ENCODE results near the gene TAF13.

TAF13 gene

GRCh38 chr1:109090196-109091077 lies 14.6 kb upstream of the TAF13 start, which contains the start of gene TMEM167B:
TMEM167B (plus strand) TSS chr1:109090764; CDS start chr1:109090873, 109 bp downstream.
- ChIA-PET CTCF (interaction anchor here (0.5 to 3.5 kb wide), 3 partner anchors 10 to 103 kb away, joined by 3 to 13 read pairs (median 4); no protein-coding TSS in a partner anchor), POLR2A (interaction anchor here (0.6 to 2.9 kb wide), 12 partner anchors 8 to 398 kb away, joined by 3 to 67 read pairs (median 5); partner anchors contain the start of genes ELAPOR1, PRPF38B, SARS1 and TAF13)
- TF ChIP-seq LEF1 (IDR thresholded peaks at IDR 0.05; ENCODE audit: borderline replicate concordance) (no peak), SUZ12 (IDR thresholded peaks at IDR 0.05) (no peak), HDGF (IDR thresholded peaks at IDR 0.05; ENCODE audit: borderline replicate concordance) (no peak), PKNOX1 (IDR thresholded peaks at IDR 0.05) (peak; percentile 30; the same call in 1 of the 2 replicates), ELF4 (IDR thresholded peaks at IDR 0.05) (peak; percentile 53; the same call in 1 of the 2 replicates), CTBP1 (IDR thresholded peaks at IDR 0.05; ENCODE audit: borderline replicate concordance) (no peak), L3MBTL2 (conservative IDR thresholded peaks at IDR 0.05) (peak; percentile 92), FOXK2 (IDR thresholded peaks at IDR 0.05) (peak; percentile 97), NFRKB (IDR thresholded peaks at IDR 0.05) (no peak), FOXA1 (IDR thresholded peaks at IDR 0.05) (no peak), SP1 (IDR thresholded peaks at IDR 0.05) (no peak), TARDBP (IDR thresholded peaks at IDR 0.05) (no peak), FOXM1 (IDR thresholded peaks at IDR 0.05; ENCODE audit: borderline replicate concordance) (no peak; the same call in 1 of the 2 replicates)
- DNase-seq (ENCODE audit: extremely low spot score): peak; percentile 87

DNA sequence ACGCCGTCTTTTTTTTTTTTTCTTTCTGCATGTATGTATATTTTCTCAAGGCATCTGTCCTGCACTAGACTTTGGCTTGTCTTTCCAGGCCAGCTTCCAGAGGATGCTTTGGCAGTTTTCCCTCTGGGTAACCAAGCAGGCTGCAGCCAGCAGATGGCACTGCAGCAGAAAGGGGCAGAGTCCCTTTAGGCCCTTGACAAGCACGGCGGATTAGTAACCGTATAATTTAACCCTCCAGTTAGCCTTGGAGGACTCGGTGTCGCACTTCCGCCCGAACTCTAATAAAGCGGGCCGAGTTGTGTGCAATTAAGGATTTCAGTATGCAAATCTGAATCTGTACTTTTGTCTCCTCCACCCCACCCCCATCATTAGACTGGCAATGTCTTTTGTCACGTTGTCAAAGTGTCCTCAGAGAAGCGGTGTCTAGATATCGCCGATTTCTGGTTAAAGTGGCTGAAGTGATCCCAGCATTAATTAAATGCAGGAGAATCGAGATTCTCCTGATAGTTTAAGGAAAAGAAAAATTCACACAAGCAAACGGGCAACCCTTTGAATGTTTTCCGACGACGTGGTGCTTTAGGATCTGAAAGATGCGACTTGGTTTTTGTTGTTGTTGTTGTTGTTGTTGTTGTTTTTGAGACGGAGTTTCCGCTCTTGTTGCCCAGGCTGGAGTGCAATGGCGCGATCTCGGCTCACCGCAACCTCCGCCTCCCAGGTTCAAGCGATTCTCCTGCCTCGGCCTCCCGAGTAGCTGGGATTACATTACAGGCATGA lies 13.6 kb upstream of the TAF13 start:
- DNase-seq (ENCODE audit: extremely low spot score): peak; percentile 86
- POLR2A ChIA-PET: interaction anchor here (1.0 to 3.7 kb wide), 8 partner anchors 7 to 124 kb away, joined by 4 to 67 read pairs (median 15); partner anchors contain the start of genes ELAPOR1, SARS1 and TAF13
- CTCF ChIA-PET: interaction anchor here (0.6 to 3.5 kb wide), 4 partner anchors 11 to 30 kb away, joined by 3 to 13 read pairs (median 8); no protein-coding TSS in a partner anchor
- TF ChIP-seq SUZ12 (IDR thresholded peaks at IDR 0.05): no peak
- TF ChIP-seq PKNOX1 (IDR thresholded peaks at IDR 0.05): peak; percentile 44; the same call in 1 of the 2 replicates

DNA sequence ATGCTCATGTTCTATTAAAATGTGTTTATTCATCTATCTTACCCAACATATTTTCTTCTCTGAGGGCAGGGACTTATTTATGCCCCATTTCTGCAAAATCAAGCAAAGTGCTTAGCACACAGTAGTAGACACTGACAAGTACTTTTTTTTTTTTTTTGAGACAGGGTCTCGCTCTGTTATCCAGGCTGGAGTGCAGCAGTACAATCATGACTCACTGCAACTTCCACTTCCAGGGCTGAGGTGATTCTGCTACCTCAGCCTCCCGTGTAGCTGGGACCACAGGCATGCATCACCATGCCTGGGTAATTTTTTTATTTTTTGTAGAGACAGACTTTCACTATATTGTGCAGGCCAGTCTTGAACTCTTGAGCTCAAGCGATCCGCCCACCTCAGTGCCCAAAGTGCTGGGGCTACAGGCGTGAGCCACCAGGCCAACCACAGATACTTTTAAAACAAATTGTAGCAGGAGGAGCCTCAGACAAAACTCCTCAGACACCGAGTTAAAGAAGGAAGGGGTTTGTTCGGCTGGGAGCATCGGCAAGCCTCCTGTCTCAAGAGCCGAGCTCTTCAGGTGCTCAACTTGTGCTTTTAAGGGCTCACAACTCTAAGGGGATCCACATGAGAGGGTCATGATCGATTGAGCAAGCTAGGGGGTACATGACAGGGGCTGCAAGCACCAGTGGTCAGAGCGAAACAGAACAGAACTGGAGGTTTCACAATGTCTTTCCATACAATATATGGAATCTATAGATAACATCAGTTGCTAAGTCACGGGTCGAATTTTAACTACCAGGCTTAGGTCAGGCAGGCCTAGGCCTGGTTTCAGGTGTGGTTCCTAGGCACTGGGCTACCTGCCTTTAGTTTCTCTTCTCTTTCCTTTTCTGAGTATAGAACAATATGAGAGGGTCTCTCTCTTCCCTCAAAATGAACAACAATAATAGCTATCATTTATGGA lies 9.0 kb upstream of the TAF13 start:
- DNase-seq (ENCODE audit: extremely low spot score): no peak
- POLR2A ChIA-PET: interaction anchor here (2.1 to 4.0 kb wide), 2 partner anchors 9 to 16 kb away, joined by 9 to 28 read pairs; partner anchors contain the start of gene TAF13
- TF ChIP-seq NFRKB (IDR thresholded peaks at IDR 0.05): no peak
- TF ChIP-seq ZNF384 (IDR thresholded peaks at IDR 0.05): no peak
- TF ChIP-seq ARNT (IDR thresholded peaks at IDR 0.05): no peak
- CTCF ChIA-PET: interaction anchor here (0.7 kb wide), 1 partner anchor 133 kb away, joined by 4 read pairs; no protein-coding TSS in a partner anchor

- DNase-seq (ENCODE audit: extremely low spot score): no peak
- POLR2A ChIA-PET: interaction anchor here (1.1 to 4.0 kb wide), 3 partner anchors 8 to 17 kb away, joined by 6 to 28 read pairs (median 9); partner anchors contain the start of gene TAF13
- TF ChIP-seq PKNOX1 (IDR thresholded peaks at IDR 0.05) (0 out of 2 replicates have a peak, but pooled peaks have one; percentile 26), LEF1 (IDR thresholded peaks at IDR 0.05; ENCODE audit: borderline replicate concordance) (no peak)
- CTCF ChIA-PET: no interaction called here
These were observed 8.1 kb upstream of the TAF13 start for GRCh38 chr1:109083923-109084322.

DNA sequence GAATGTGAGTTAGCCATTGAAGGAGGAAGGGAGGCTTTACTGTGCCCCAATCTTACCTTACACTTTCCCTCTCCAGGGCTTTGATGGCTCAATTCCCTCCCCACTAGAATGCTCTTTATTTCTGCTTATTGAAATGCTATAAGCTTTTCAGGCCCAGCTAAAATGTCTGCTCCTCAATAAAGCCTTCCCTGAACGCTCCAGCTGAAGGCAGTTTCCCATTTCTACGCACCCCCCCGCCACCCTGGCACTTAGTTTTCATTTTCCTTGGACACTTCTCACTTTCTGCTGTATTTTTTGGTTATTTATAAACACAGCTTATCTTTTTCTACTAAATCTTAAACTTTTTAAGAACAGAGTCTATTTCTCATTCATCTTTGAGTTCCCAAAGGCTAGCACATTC lies 7.7 kb upstream of the TAF13 start:
- DNase-seq (ENCODE audit: extremely low spot score): no peak
- ChIA-PET POLR2A (interaction anchor here (0.6 to 4.0 kb wide), 4 partner anchors 8 to 1010 kb away, joined by 4 to 28 read pairs (median 8); partner anchors contain the start of gene TAF13), CTCF (interaction anchor here (1.4 kb wide), 1 partner anchor 29 kb away, joined by 4 read pairs; a partner anchor contains a TSS)
- TF ChIP-seq ZNF384 (IDR thresholded peaks at IDR 0.05) (no peak), SUZ12 (IDR thresholded peaks at IDR 0.05) (no peak), HDGF (IDR thresholded peaks at IDR 0.05; ENCODE audit: borderline replicate concordance) (no peak), ELF4 (IDR thresholded peaks at IDR 0.05) (no peak), BHLHE40 (IDR thresholded peaks at IDR 0.05; ENCODE audit: borderline replicate concordance) (no peak), TARDBP (IDR thresholded peaks at IDR 0.05) (no peak), LEF1 (IDR thresholded peaks at IDR 0.05; ENCODE audit: borderline replicate concordance) (no peak), PKNOX1 (IDR thresholded peaks at IDR 0.05) (no peak), FOXM1 (IDR thresholded peaks at IDR 0.05; ENCODE audit: borderline replicate concordance) (no peak), CTBP1 (IDR thresholded peaks at IDR 0.05; ENCODE audit: borderline replicate concordance) (no peak), L3MBTL2 (conservative IDR thresholded peaks at IDR 0.05) (no peak), SP1 (IDR thresholded peaks at IDR 0.05) (no peak), FOXK2 (IDR thresholded peaks at IDR 0.05) (no peak), ARNT (IDR thresholded peaks at IDR 0.05) (no peak), NFRKB (IDR thresholded peaks at IDR 0.05) (no peak), FOXA1 (IDR thresholded peaks at IDR 0.05) (no peak)

Measured in HEK293T (cell line).